GM23338 (cell line): ENCODE measurements around the gene SLF2.

Experiments used
- CREB1 ChIP-seq: fragments of 250-450 bp; sonication (Bioruptor Pico); IDR thresholded peaks from 2 replicates; pipeline ENCODE4 v1.5.0; 2020; ENCODE audit warnings: low read depth, mild to moderate bottlenecking, moderate library complexity
- EZH2 ChIP-seq: fragments of 200-600 bp; sonication (generic); IDR thresholded peaks from one replicate; pipeline ENCODE4 v1.8.0; 2017; ENCODE audit warnings: antibody characterized with exemption, mild to moderate bottlenecking, low read depth; ENCODE audit not compliant: unreplicated experiment
- EZH2phosphoT487 ChIP-seq: fragments of 200-600 bp; sonication (generic); IDR thresholded peaks from one replicate; pipeline ENCODE4 v1.8.1; 2018; ENCODE audit warnings: antibody characterized with exemption; ENCODE audit not compliant: unreplicated experiment
- JUNB ChIP-seq: IDR thresholded peaks from one replicate; pipeline ENCODE4 v1.6.1; 2016; ENCODE audit warnings: antibody characterized with exemption; ENCODE audit not compliant: unreplicated experiment
- NANOG ChIP-seq: IDR thresholded peaks from 2 replicates; pipeline ENCODE4 v1.6.1; 2016; ENCODE audit warnings: antibody characterized with exemption, borderline replicate concordance
- POLR2AphosphoS5 ChIP-seq: IDR thresholded peaks from 2 replicates; pipeline ENCODE4 v1.6.1; 2016; ENCODE audit warnings: antibody characterized with exemption, low read depth
- STAT1 ChIP-seq: IDR thresholded peaks from one replicate; pipeline ENCODE4 v1.6.1; 2016; ENCODE audit warnings: antibody characterized with exemption; ENCODE audit not compliant: unreplicated experiment
- ZNF114 ChIP-seq: fragments of 250-450 bp; sonication (Bioruptor Pico); IDR thresholded peaks from 2 replicates; pipeline ENCODE4 v1.5.0; 2020; ENCODE audit warnings: mild to moderate bottlenecking, moderate library complexity
- ZNF462 ChIP-seq: fragments of 250-450 bp; sonication (Bioruptor Pico); IDR thresholded peaks from 2 replicates; pipeline ENCODE4 v1.5.0; 2020; ENCODE audit warnings: mild to moderate bottlenecking, moderate library complexity
- TF ChIP-seq, protein P1 (sequence below), 2 experiments: fragments of 200-600 bp in 1 of 2; sonication (generic) in 1 of 2; conservative IDR thresholded peaks; 2 replicates each; pipeline versions ENCODE4 v1.5.1 to v1.6.1; 2016 to 2017; ENCODE audit warnings: antibody characterized with exemption in 2 of 2, low read depth in 2 of 2, mild to moderate bottlenecking in 2 of 2, moderate library complexity in 1 of 2
- TF ChIP-seq, protein P2 (sequence below): IDR thresholded peaks from one replicate; pipeline ENCODE4 v1.6.1; 2018; ENCODE audit warnings: antibody characterized with exemption; ENCODE audit not compliant: unreplicated experiment
- TF ChIP-seq, protein P3 (sequence below): IDR thresholded peaks from 2 replicates; pipeline ENCODE4 v1.6.1; 2016; ENCODE audit warnings: antibody characterized with exemption

DNA sequence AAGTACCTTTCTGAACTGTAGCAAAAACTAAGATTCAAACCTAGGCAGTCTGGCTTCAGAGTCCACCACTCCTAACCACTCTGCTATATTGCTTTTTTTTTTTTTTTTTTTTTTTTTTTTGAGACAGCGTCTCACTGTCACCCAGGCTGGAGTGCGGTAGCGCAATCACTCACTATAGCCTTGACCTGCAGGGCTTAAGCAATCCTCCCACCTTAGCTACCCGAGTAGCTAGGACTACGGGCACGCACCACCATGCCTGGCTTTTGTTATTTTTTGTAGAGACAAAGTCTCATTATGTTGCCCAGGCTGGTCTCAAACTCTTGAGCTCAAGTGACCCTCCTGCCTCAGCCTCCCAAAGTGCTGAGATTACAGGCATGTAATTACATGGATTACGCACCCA is 10.1 kb upstream of the SLF2 start:
- TF ChIP-seq, protein P1, sequence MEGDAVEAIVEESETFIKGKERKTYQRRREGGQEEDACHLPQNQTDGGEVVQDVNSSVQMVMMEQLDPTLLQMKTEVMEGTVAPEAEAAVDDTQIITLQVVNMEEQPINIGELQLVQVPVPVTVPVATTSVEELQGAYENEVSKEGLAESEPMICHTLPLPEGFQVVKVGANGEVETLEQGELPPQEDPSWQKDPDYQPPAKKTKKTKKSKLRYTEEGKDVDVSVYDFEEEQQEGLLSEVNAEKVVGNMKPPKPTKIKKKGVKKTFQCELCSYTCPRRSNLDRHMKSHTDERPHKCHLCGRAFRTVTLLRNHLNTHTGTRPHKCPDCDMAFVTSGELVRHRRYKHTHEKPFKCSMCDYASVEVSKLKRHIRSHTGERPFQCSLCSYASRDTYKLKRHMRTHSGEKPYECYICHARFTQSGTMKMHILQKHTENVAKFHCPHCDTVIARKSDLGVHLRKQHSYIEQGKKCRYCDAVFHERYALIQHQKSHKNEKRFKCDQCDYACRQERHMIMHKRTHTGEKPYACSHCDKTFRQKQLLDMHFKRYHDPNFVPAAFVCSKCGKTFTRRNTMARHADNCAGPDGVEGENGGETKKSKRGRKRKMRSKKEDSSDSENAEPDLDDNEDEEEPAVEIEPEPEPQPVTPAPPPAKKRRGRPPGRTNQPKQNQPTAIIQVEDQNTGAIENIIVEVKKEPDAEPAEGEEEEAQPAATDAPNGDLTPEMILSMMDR (conservative IDR thresholded peaks at IDR 0.05; ENCODE audit: low read depth in 2 of 2) = no peak
- TF ChIP-seq POLR2AphosphoS5 (no peak), JUNB (no peak), EZH2 (no peak), CREB1 (no peak), EZH2phosphoT487 (no peak), ZNF462 (CRISPR knock-in tag) (no peak), NANOG (no peak), STAT1 (no peak), ZNF114 (no peak)
- TF ChIP-seq, protein P2, sequence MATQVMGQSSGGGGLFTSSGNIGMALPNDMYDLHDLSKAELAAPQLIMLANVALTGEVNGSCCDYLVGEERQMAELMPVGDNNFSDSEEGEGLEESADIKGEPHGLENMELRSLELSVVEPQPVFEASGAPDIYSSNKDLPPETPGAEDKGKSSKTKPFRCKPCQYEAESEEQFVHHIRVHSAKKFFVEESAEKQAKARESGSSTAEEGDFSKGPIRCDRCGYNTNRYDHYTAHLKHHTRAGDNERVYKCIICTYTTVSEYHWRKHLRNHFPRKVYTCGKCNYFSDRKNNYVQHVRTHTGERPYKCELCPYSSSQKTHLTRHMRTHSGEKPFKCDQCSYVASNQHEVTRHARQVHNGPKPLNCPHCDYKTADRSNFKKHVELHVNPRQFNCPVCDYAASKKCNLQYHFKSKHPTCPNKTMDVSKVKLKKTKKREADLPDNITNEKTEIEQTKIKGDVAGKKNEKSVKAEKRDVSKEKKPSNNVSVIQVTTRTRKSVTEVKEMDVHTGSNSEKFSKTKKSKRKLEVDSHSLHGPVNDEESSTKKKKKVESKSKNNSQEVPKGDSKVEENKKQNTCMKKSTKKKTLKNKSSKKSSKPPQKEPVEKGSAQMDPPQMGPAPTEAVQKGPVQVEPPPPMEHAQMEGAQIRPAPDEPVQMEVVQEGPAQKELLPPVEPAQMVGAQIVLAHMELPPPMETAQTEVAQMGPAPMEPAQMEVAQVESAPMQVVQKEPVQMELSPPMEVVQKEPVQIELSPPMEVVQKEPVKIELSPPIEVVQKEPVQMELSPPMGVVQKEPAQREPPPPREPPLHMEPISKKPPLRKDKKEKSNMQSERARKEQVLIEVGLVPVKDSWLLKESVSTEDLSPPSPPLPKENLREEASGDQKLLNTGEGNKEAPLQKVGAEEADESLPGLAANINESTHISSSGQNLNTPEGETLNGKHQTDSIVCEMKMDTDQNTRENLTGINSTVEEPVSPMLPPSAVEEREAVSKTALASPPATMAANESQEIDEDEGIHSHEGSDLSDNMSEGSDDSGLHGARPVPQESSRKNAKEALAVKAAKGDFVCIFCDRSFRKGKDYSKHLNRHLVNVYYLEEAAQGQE = no peak
- TF ChIP-seq, protein P3, sequence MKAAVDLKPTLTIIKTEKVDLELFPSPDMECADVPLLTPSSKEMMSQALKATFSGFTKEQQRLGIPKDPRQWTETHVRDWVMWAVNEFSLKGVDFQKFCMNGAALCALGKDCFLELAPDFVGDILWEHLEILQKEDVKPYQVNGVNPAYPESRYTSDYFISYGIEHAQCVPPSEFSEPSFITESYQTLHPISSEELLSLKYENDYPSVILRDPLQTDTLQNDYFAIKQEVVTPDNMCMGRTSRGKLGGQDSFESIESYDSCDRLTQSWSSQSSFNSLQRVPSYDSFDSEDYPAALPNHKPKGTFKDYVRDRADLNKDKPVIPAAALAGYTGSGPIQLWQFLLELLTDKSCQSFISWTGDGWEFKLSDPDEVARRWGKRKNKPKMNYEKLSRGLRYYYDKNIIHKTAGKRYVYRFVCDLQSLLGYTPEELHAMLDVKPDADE = no peak
